Left ventricle myocardium superior (tissue), 1 donor: ENCODE data around the gene PSMB2. TPM values are rescaled to one million over a fixed set of nuclear protein-coding genes. Genes with fewer than 3 reads are reported as not detected.
"Not testable (repeated sequence)": the region's sequence is repeated elsewhere in the genome, so short reads cannot be mapped to it uniquely, and the experiment has no call there.

ENCODE experiments used
- ATAC-seq: fragments of 200-7000 bp; cut with Tn5 transposase; one replicate; pipeline ENCODE4 v1.9.1; 2020; ENCODE audit warnings: mild to moderate bottlenecking, moderate library complexity
- DNase-seq: peaks from one replicate; pipeline ENCODE4 v3.0.0-alpha.2; 2020
- intact Hi-C: fragments of 100-400 bp; cut with micrococcal nuclease; formaldehyde crosslinking; loops from one replicate; pipeline ENCODE4 v1.11.0; 2022
- long read RNA-seq: library from polyadenylated mRNA; unstranded; transcript quantifications from one replicate; pipeline ENCODE4 v2.0.0, GENCODE V29; 2021
- total RNA-seq: library from RNA; stranded (reverse); fragmentation: NEBNext Ultra II Directional; extraction: Animal tissue kit (Norgen Biotek cat#: 25700); gene quantifications from one replicate; pipeline ENCODE4 v1.2.1, GENCODE V29; 2021
- donor health status: DM: no; HTN: yes; CAD: no; lungs with severe emphysema.

The PSMB2 gene
- total RNA-seq: 37.7 TPM
- long read RNA-seq, transcript PSMB2-201 (6 exons, 2,701 nt): major isoform, 59 of 66 reads
- long read RNA-seq, partial matches to known transcripts: 2 of 66 reads
- long read RNA-seq, other reads (novel, unspliced or antisense): 5 of 66 reads

- intact Hi-C loops: no loop called here
- DNase-seq (peak; percentile 97), ATAC-seq (peak; percentile 98)
Measured at GRCh38 chr1:35641233-35641866, at the start of gene PSMB2. Gene PSMB2 (minus strand): TSS chr1:35641526. CDS start chr1:35641432, 94 bp downstream.

- intact Hi-C loops: no loop called here
- DNase-seq (no peak), ATAC-seq (no peak)
Measured at GRCh38 chr1:35691080-35691479, 49.8 kb upstream of the PSMB2 start.

- intact Hi-C loops, ATAC-seq: not testable (repeated sequence)
Measured at GRCh38 chr1:35690103-35690502, 48.8 kb upstream of the PSMB2 start.

GRCh38 chr1:35688161-35688560, 46.8 kb upstream of the PSMB2 start:
- intact Hi-C loops: no loop called here
- ATAC-seq (no peak), DNase-seq (no peak)

More at GRCh38 chr1:35690103-35690502, 48.8 kb upstream of the PSMB2 start:
- DNase-seq: not testable (repeated sequence)

- intact Hi-C loops: no loop called here
- ATAC-seq: no peak
- DNase-seq: no peak
Measured at GRCh38 chr1:35683012-35683411, 41.7 kb upstream of the PSMB2 start.

GRCh38 chr1:35680271-35680670, 38.9 kb upstream of the PSMB2 start:
- DNase-seq: no peak
- intact Hi-C loops: no loop called here
- ATAC-seq: no peak

GRCh38 chr1:35675773-35676172, 34.4 kb upstream of the PSMB2 start:
- intact Hi-C loops: no loop called here
- ATAC-seq (no peak), DNase-seq (no peak)

- ATAC-seq: no peak
- DNase-seq: no peak
- intact Hi-C loops: no loop called here
Measured at GRCh38 chr1:35674111-35674510, 32.8 kb upstream of the PSMB2 start.

- DNase-seq: no peak
- ATAC-seq: no peak
Measured at GRCh38 chr1:35672116-35672515, 30.8 kb upstream of the PSMB2 start.

GRCh38 chr1:35668506-35668905, 27.2 kb upstream of the PSMB2 start:
- ATAC-seq (no peak), DNase-seq (no peak)
- intact Hi-C loops: no loop called here

More at GRCh38 chr1:35672116-35672515, 30.8 kb upstream of the PSMB2 start:
- intact Hi-C loops: no loop called here

- intact Hi-C loops: no loop called here
- ATAC-seq (no peak), DNase-seq (no peak)
Measured at GRCh38 chr1:35666916-35667315, 25.6 kb upstream of the PSMB2 start.

- intact Hi-C loops: no loop called here
- DNase-seq (no peak), ATAC-seq (no peak)
Measured at GRCh38 chr1:35666216-35666615, 24.9 kb upstream of the PSMB2 start.

- ATAC-seq (no peak), DNase-seq (no peak)
- intact Hi-C loops: no loop called here
Measured at GRCh38 chr1:35663434-35663833, 22.1 kb upstream of the PSMB2 start.

GRCh38 chr1:35661474-35661795, 20.1 kb upstream of the PSMB2 start:
- ATAC-seq: no peak
- intact Hi-C loops: no loop called here
- DNase-seq: no peak

- DNase-seq (no peak), ATAC-seq (no peak)
- intact Hi-C loops: no loop called here
Measured at GRCh38 chr1:35660581-35661473, 19.5 kb upstream of the PSMB2 start.

- ATAC-seq (no peak), DNase-seq (no peak)
- intact Hi-C loops: no loop called here
Measured at GRCh38 chr1:35659589-35659988, 18.3 kb upstream of the PSMB2 start.

- DNase-seq: no peak
- ATAC-seq: no peak
- intact Hi-C loops: no loop called here
Measured at GRCh38 chr1:35657851-35658250, 16.5 kb upstream of the PSMB2 start.

GRCh38 chr1:35656863-35657232, 15.5 kb upstream of the PSMB2 start:
- intact Hi-C loops: no loop called here
- DNase-seq: no peak
- no peak for ATAC-seq

GRCh38 chr1:35656148-35656862, 15.0 kb upstream of the PSMB2 start:
- intact Hi-C loops: no loop called here
- DNase-seq: no peak
- no peak for ATAC-seq

- ATAC-seq: no peak
Measured at GRCh38 chr1:35655196-35655595, 13.9 kb upstream of the PSMB2 start.

More at GRCh38 chr1:35655196-35655595, 13.9 kb upstream of the PSMB2 start:
- no peak for DNase-seq
- intact Hi-C loops: no loop called here
